ENCODE data around the gene PRKCE. TPM values are rescaled to one million over a fixed set of nuclear protein-coding genes. Genes with fewer than 3 reads are reported as not detected.

PRKCE gene
- total RNA-seq, 2 donors from 2014 or later, result 7.2 to 25.4 TPM

DNA sequence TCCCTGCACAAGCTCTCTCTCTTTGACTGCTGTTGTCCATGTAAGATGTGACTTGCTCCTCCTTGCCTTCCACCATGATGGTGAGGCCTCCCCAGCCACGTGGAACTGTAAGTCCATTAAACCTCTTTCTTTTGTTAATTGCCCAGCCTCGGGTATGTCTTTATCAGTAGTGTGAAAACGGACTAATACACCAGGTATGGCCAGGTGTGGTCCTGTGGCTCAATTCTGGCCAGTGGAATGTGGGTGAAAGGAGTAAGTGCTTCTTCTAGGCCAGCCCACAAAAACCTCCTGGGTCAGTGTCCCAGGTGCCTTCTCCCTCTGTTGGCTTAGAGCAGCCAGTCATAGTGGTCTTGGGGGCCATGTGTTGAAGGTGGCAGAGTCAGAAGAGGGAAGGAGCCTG lies 57.0 kb downstream of the PRKCE start:
- H3K4me3 ChIP-seq, result no peak overlapping the region
- no peak for DNase-seq (ENCODE audit: low spot score)
- H3K9me3 ChIP-seq, result no peaks in the 10 kb centered on the region
- WGBS, result 83% methylated on average over 3 of the region's 3 CpGs
- intact Hi-C loops (cut with DNase I), result no loop called here
- no peaks in the 10 kb centered on the region for H3K27me3 ChIP-seq (replicated peaks; ENCODE audit: insufficient read depth)
- no peak overlapping the region for H3K27ac ChIP-seq
- no peaks in the 10 kb centered on the region for H3K36me3 ChIP-seq
- TF ChIP-seq, protein P1, sequence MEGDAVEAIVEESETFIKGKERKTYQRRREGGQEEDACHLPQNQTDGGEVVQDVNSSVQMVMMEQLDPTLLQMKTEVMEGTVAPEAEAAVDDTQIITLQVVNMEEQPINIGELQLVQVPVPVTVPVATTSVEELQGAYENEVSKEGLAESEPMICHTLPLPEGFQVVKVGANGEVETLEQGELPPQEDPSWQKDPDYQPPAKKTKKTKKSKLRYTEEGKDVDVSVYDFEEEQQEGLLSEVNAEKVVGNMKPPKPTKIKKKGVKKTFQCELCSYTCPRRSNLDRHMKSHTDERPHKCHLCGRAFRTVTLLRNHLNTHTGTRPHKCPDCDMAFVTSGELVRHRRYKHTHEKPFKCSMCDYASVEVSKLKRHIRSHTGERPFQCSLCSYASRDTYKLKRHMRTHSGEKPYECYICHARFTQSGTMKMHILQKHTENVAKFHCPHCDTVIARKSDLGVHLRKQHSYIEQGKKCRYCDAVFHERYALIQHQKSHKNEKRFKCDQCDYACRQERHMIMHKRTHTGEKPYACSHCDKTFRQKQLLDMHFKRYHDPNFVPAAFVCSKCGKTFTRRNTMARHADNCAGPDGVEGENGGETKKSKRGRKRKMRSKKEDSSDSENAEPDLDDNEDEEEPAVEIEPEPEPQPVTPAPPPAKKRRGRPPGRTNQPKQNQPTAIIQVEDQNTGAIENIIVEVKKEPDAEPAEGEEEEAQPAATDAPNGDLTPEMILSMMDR (IDR thresholded peaks at IDR 0.05), result no peak
- TF ChIP-seq POLR2A (IDR thresholded peaks at IDR 0.05) (no peak), POLR2AphosphoS5 (IDR thresholded peaks at IDR 0.05) (no peak)
- H3K4me1 ChIP-seq (replicated peaks), result no peaks in the 10 kb centered on the region

DNA sequence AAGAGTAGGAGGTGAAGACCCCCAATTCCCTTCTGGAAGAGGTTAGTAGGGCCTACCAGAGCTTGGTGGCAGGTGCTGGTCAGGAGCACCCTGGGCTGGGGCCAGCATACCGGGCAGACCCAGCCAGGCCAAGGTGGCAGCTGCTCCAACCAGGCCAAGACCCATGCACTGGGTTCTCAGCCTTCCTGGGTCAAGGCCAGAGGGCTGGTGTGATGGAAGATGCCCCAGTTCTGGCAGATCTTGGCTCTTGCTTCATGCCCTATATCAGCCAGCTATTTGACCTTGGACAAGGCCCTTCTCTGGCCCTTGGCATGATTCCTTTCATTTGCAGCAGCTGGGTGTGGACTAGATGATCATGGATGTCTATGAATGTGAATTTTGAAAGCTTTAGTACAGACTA lies 57.7 kb downstream of the PRKCE start:
- Histone ChIP-seq H3K36me3 (no peaks in the 10 kb centered on the region), H3K4me3 (no peak overlapping the region), H3K4me1 (replicated peaks) (no peaks in the 10 kb centered on the region), H3K27me3 (replicated peaks; ENCODE audit: insufficient read depth) (no peaks in the 10 kb centered on the region), H3K27ac (no peak overlapping the region), H3K9me3 (no peaks in the 10 kb centered on the region)
- no peak for TF ChIP-seq POLR2AphosphoS5 (IDR thresholded peaks at IDR 0.05)
- TF ChIP-seq, protein P1 (IDR thresholded peaks at IDR 0.05), result no peak
- TF ChIP-seq POLR2A (IDR thresholded peaks at IDR 0.05), result no peak
- intact Hi-C loops (cut with DNase I), result no loop called here
- no peak for DNase-seq (ENCODE audit: low spot score)
- 100% methylated on average over 1 of the region's 1 CpG for WGBS

DNA sequence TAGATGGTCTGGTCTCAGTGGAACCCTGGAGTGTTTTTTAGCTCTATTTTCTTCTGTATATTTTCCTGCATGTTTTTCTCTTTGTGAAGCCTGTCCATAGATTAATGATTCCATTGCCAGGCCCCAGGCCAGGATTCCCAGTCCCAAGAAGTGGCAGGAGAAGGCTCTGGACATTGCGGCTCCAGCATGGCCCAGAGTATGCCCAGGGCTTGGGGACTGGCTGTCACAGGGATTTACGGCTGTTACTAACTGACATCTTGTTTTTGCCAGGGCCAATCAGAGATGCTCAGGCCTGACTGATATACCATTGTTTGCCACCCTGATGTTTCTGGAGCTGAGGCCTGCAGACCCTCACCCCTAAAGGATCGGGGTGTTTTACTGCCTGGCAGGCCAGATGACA lies 59.0 kb downstream of the PRKCE start:
- TF ChIP-seq, protein P1 (IDR thresholded peaks at IDR 0.05), result no peak
- TF ChIP-seq POLR2A (IDR thresholded peaks at IDR 0.05) (no peak), POLR2AphosphoS5 (IDR thresholded peaks at IDR 0.05) (no peak)
- Histone ChIP-seq H3K4me3 (no peak overlapping the region), H3K4me1 (replicated peaks) (no peaks in the 10 kb centered on the region), H3K27me3 (replicated peaks; ENCODE audit: insufficient read depth) (no peaks in the 10 kb centered on the region), H3K36me3 (no peaks in the 10 kb centered on the region), H3K27ac (no peak overlapping the region), H3K9me3 (no peaks in the 10 kb centered on the region)
- WGBS, result 94% methylated on average over 3 of the region's 3 CpGs
- intact Hi-C loops (cut with DNase I), result no loop called here
- no peak for DNase-seq (ENCODE audit: low spot score)

DNA sequence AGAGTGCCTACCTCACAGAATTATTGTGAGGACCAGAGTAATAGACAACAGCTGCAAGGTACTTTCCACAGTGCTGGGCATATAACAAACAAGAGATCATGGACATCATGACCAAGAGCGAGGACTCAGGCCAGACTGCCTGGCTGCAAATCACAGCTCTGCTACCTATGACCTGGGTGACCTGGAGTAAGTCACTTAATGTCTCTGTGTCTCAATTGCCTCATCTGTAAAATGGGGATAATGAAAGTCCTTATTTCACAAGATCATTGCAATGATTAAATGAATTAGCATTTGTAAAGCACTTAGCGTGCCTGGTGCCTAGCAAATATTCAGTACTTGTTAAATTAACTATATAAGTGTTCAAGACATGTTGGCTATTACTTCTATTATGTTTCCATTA lies 59.7 kb downstream of the PRKCE start:
- no peak for TF ChIP-seq POLR2A (IDR thresholded peaks at IDR 0.05)
- TF ChIP-seq, protein P1 (IDR thresholded peaks at IDR 0.05), result no peak
- no peak for TF ChIP-seq POLR2AphosphoS5 (IDR thresholded peaks at IDR 0.05)
- intact Hi-C loops (cut with DNase I), result no loop called here
- no peaks in the 10 kb centered on the region for H3K9me3 ChIP-seq
- no peaks in the 10 kb centered on the region for H3K36me3 ChIP-seq
- no peaks in the 10 kb centered on the region for H3K4me1 ChIP-seq (replicated peaks)
- H3K27ac ChIP-seq, result no peak overlapping the region
- no peak overlapping the region for H3K4me3 ChIP-seq
- WGBS, result 98% methylated on average over 2 of the region's 2 CpGs
- no peak for DNase-seq (ENCODE audit: low spot score)
- H3K27me3 ChIP-seq (replicated peaks; ENCODE audit: insufficient read depth), result no peaks in the 10 kb centered on the region

DNA sequence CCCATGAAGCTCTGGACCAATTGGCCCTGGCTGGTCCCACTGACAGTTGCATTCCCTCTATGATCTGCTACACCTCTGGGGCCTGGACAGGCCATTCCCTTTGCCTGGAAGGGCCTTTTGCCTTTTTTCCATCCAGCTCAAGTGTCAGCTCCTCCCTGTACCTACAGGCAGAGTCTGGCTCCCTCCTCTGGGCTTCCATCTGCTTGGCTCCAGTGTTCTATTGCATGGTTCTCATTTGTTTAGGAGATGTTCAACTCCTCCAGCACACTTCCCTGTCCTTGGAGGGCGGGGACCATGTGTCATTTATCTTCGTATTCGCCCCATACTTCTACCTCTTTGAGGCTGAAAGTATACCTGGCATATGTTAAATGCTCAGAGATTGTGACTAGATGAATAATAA lies 61.1 kb downstream of the PRKCE start:
- intact Hi-C loops (cut with DNase I), result no loop called here
- 91% methylated on average over 3 of the region's 3 CpGs for WGBS
- no peaks in the 10 kb centered on the region for H3K9me3 ChIP-seq
- no peaks in the 10 kb centered on the region for H3K27me3 ChIP-seq (replicated peaks; ENCODE audit: insufficient read depth)
- TF ChIP-seq POLR2A (IDR thresholded peaks at IDR 0.05) (no peak), POLR2AphosphoS5 (IDR thresholded peaks at IDR 0.05) (no peak)
- TF ChIP-seq, protein P1 (IDR thresholded peaks at IDR 0.05), result no peak
- no peak for DNase-seq (ENCODE audit: low spot score)
- no peak overlapping the region for H3K4me3 ChIP-seq
- H3K4me1 ChIP-seq (replicated peaks), result no peaks in the 10 kb centered on the region
- no peak overlapping the region for H3K27ac ChIP-seq
- H3K36me3 ChIP-seq, result no peaks in the 10 kb centered on the region
